Neural crest cell (in vitro differentiated cells): ENCODE measurements around the gene LLGL2. TPM values are rescaled to one million over a fixed set of nuclear protein-coding genes. Genes with fewer than 3 reads are reported as not detected.

Source experiments
- DNase-seq: peaks from one replicate; pipeline ENCODE4 v3.0.0; 2021; ENCODE audit warnings: low read depth, mixed read lengths, low spot score
- H3K27ac Mint-ChIP-seq: one replicate; pipeline ENCODE4 v1.8.0; 2021; ENCODE audit warnings: mild to moderate bottlenecking, mixed read lengths; ENCODE audit not compliant: unreplicated experiment
- H3K27me3 Mint-ChIP-seq: 2 replicates; pipeline ENCODE4 v1.8.0; 2021; ENCODE audit warnings: low read depth, mild to moderate bottlenecking, mixed read lengths
- H3K36me3 Mint-ChIP-seq: 2 replicates; pipeline ENCODE4 v1.8.0; 2021; ENCODE audit warnings: low read depth, mild to moderate bottlenecking, mixed read lengths
- H3K4me1 Mint-ChIP-seq: 2 replicates; pipeline ENCODE4 v1.8.0; 2021; ENCODE audit warnings: mixed read lengths
- H3K4me3 Mint-ChIP-seq: one replicate; pipeline ENCODE4 v1.8.0; 2021; ENCODE audit warnings: mild to moderate bottlenecking, mixed read lengths
- H3K9me3 Mint-ChIP-seq: 2 replicates; pipeline ENCODE4 v1.8.0; 2021; ENCODE audit warnings: mixed read lengths
- CTCF ChIP-seq: fragments of 200-600 bp; sonication (generic); conservative IDR thresholded peaks from 2 replicates; pipeline ENCODE4 v1.5.0; 2021; ENCODE audit warnings: antibody characterized with exemption, mild to moderate bottlenecking
- total RNA-seq: library from RNA; stranded (reverse); gene quantifications from 2 replicates; pipeline ENCODE4 v1.2.1, GENCODE V29; 2021

LLGL2 gene
- total RNA-seq, 1 donor from 2014 or later = 3.4 TPM

GRCh38 chr17:75542728-75543336 is 17.3 kb downstream of the LLGL2 start:
- Mint-ChIP-seq H3K9me3 (no peaks in the 10 kb centered on the region), H3K36me3 (no peaks in the 10 kb centered on the region), H3K4me1 (peaks cover 6% of the 10 kb centered on the region), H3K27me3 (peaks cover 2% of the 10 kb centered on the region), H3K4me3 (no peak overlapping the region), H3K27ac (no peak overlapping the region)
- TF ChIP-seq CTCF = no peak
- DNase-seq = no peak

- peaks cover 6% of the 10 kb centered on the region for H3K4me1 Mint-ChIP-seq
- no peak for DNase-seq
- H3K27ac Mint-ChIP-seq = no peak overlapping the region
- TF ChIP-seq CTCF = no peak
- no peaks in the 10 kb centered on the region for H3K36me3 Mint-ChIP-seq
- no peak overlapping the region for H3K4me3 Mint-ChIP-seq
- no peaks in the 10 kb centered on the region for H3K9me3 Mint-ChIP-seq
- H3K27me3 Mint-ChIP-seq = peaks cover 2% of the 10 kb centered on the region
Observed at GRCh38 chr17:75544250-75544649, 18.8 kb downstream of the LLGL2 start.

GRCh38 chr17:75546181-75546580 is 20.7 kb downstream of the LLGL2 start:
- DNase-seq = no peak
- Mint-ChIP-seq H3K27me3 (peaks cover 2% of the 10 kb centered on the region), H3K27ac (no peak overlapping the region), H3K4me3 (no peak overlapping the region), H3K36me3 (no peaks in the 10 kb centered on the region), H3K9me3 (no peaks in the 10 kb centered on the region), H3K4me1 (no peaks in the 10 kb centered on the region)
- no peak for TF ChIP-seq CTCF

GRCh38 chr17:75547091-75547490 is 21.6 kb downstream of the LLGL2 start:
- no peak for TF ChIP-seq CTCF
- H3K27ac Mint-ChIP-seq = no peak overlapping the region
- H3K9me3 Mint-ChIP-seq = no peaks in the 10 kb centered on the region
- DNase-seq = no peak
- no peaks in the 10 kb centered on the region for H3K4me1 Mint-ChIP-seq
- H3K4me3 Mint-ChIP-seq = no peak overlapping the region
- H3K36me3 Mint-ChIP-seq = no peaks in the 10 kb centered on the region
- peaks cover 2% of the 10 kb centered on the region for H3K27me3 Mint-ChIP-seq

- TF ChIP-seq CTCF = no peak
- Mint-ChIP-seq H3K27me3 (peaks cover 2% of the 10 kb centered on the region), H3K27ac (no peak overlapping the region), H3K4me3 (no peak overlapping the region), H3K4me1 (no peaks in the 10 kb centered on the region), H3K9me3 (no peaks in the 10 kb centered on the region), H3K36me3 (no peaks in the 10 kb centered on the region)
- no peak for DNase-seq
Observed at GRCh38 chr17:75548813-75549212, 23.3 kb downstream of the LLGL2 start.
